Measurements from ENCODE around the gene GLO1.

The GLO1 gene

DNA sequence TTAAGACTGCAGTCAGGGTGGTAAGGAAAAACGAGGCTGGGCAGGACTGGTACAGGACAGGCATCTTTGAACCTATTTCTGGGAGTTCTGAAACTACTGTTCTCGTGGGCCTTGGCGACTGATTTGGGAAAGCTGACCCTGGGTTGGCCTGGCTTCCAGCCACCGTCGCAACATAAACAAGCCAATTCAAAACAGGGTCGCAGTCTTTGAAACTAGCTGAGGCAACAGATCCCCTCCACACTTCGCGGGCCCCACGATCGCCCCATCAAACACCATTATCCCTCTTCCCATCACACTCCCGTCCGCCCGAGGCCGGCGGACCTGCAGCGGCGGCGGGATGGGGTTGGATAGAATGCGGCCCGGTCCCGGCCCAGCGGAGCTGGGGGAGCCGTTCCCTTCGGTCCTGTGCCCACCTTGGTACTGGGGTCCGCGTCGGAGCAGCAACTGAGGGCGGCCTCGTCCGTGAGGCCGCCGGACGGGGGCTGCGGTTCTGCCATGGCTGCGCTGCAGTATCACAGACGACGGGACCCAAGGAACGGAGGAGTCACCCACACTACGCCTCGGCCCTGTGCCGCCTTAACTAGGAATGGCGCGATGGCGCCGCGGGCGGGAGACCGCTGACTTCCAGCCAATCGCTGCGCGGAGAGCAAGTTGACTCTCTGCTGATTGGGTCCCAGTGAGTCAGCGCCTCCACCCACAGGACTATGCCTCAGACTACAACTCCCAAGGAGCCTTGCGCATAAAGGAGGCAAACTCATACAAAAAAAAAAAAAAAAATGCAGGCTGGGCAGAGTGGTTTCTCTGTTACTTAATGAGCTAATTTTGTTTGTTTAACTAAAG, at the start of gene GLO1:
Gene GLO1, minus strand, starts transcription at position 588 of the 840 bp plus-strand sequence. Its CDS starts 91 bp downstream, at position 497.
- ATAC-seq = peak; percentile 100
- peak; percentile 94 for DNase-seq

DNA sequence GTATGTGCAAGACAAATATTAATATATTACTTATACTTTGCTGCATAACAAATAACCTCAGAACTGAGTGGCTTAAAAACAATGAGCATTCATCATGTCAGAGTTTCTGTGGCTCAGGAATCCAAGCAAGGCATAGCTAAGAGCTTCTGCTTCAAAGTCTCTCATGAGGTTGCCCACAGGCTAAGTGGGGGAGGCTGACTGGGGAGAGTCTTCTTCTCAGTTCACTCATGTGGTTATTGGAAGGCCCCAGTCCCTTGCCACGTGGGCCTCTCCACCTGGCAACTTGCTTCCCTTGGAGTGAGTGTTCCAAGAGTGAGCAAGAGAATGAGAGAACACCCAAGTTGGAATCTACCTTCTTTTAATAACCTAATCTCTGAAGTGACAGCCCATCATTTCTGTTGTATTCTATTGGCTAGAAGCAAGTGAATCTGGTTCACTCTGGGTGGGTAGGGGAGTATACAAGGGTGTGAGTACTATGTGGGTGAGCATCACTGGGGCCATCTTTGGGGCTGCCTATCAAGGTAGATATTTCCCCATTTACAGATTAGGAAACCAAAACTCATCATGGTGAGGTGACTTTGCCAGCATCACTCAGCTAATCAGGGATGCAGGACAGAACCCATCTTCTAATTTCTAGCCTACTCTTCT, 48.1 kb upstream of the GLO1 start:
- peak; percentile 35 for DNase-seq
- peak; percentile 75 for ATAC-seq

DNA sequence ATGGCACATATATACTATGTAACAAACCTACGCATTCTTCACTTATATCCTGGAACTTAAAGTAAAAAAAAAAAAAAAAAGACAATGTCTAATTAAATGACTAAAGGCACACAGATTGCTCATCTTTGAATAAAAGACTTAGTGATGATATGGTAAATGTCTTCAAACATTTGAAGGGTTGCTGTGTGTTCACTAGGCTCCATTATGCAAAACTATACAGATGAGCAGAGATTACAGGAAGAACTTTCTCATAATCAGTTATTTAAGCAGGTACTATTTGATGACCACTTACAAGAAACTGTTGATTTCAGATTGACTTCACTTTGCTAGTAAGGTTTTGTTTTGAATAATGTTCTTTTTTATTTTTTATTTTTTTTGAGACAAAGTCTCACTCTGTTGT, 46.5 kb upstream of the GLO1 start:
- DNase-seq = no peak
- ATAC-seq = no peak

DNA sequence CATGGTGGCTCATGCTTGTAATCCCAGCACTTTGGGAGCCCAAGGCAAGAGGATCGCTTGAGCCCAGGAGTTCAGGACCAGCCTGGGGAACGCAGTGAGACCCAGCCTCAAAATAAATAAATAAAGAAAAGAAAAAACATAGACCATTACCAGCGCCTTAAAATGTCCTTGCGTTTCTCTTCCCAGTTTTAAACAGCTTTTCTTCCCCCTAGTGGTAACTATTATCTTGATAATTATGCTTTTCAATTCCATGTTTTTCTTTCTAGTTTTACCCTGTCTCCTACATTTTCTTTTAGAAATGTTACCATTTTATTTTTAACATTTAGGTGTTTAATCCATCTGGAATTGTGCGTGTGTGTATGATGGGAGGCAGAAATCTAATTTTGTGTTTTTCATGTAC, 36.6 kb upstream of the GLO1 start:
- ATAC-seq (no peak), DNase-seq (no peak)

DNA sequence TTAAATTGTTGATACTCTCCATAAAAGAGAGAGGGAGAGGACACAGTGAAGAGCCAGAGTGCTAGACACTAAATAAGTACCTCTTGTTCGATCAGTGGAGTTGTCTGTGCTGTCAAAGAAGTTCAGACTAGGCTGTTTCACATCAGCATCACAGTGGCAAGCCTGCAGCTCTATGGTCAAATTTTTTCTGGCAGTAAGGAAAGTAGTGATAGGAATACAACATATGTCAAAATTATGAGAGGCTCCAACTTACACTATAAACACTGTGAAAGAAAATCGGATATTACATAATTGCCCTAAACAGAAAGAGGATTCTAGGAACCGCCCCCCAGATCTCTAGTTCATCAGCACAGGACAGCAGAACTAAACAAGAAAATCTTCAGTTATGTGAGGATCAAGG, 35.3 kb upstream of the GLO1 start:
- no peak for DNase-seq
- ATAC-seq = no peak

DNA sequence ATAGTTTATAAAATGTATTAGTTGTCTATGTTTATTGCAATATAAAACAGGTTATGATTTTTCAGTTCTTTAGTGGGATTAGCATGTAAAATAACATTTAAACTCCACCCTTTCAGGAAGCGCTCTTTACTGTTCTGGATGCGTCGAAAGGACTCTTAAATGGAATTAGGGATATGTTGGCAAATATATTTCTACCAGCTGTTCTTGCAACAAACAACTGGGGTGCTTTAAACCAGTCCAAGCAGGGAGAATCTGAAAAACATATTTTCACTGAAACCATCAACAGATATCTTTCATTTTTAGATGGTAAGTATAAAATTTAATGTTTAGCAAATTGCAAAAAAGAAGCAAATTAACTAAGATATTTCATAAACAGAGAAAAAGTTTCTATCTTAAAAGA, 34.0 kb upstream of the GLO1 start:
- DNase-seq (no peak), ATAC-seq (no peak)

DNA sequence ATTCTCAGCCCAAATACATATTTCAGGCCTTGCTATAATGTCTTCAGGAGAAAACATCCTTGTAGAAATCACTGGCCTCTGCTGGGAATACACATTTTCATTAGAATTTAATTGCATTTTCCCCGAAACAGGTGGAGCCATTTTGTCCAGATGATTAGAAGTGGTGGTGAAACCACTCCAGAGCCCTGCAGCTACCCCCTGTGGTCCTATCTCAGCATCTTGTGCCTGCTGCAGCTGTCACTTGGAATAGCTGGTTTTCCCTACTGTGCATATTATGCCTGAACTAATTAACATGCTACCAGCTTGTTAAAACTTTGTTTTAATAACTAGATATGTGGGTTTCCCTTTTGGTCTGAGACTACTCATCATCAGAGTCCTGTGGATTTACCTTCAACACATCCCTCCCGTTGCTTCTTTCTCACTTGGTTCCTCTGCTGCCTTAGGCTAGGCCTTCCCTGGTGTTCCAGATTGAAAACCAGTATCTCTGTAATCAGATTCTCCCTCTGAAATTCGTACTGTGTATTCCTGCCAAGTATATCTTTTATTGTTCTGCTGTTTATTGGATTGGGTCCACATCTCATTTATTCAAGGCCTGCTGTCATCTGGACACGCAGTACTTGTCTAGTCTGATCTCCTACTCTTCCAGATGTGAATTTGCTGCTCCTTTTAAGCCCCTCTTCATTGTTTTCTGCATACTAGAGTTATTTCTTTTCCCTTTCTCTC, 27.4 kb upstream of the GLO1 start:
- DNase-seq (no peak), ATAC-seq (no peak)

DNA sequence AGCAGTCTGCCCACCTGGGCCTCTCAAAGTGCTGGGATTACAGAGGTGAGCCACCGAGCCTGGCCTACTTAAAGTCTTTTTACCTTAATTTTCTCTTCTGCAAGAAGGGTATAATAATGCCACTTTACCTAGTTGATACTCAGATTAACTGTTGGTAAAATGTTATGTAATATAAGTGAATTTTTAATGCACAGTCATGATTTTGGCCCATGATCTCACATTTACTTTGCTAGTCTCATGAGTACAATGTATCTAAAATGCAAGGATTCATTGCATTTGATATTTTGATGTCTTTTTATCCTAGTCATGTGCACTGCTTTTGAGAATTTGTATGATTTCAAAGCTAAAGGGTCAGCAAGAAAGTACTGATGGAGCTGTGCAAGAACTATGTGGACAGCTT, 25.3 kb upstream of the GLO1 start:
- DNase-seq = no peak
- no peak for ATAC-seq

DNA sequence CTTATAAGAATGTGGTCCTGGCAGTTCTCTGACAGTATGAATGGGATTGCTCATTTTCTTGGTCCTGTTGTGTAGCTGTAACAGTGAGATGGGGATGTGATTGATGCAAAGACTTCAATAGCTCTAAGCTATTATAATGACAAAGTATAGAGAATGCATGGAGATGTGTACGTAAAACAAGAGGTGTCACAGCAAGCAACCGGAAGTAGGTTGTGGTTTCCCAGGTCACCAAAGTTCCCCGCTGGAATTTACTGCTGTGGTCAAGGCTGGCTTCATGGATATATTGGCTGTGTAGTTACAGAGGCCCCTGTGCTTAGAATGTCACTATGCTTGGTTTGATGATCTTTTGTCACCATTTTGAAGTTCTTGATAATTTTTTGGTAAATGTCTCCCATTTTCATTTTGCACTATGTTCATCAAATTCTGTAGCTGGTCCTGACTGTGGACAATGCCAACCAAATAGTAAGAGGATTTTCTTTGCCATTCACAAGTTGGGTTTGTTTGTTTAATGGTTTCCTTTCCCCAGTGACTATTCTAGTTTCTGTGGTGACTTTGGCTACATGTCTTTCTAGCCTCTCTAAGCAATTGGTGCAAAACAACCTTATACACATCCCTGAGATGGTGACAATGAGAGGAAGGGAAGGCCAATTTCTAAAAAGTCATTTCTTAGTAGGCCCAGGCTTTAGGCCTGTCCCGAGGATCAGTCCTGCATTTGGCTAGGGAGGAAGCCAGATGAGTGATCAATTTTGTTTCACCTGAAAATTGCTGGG, 22.7 kb upstream of the GLO1 start:
- peak; percentile 48 for ATAC-seq

DNA sequence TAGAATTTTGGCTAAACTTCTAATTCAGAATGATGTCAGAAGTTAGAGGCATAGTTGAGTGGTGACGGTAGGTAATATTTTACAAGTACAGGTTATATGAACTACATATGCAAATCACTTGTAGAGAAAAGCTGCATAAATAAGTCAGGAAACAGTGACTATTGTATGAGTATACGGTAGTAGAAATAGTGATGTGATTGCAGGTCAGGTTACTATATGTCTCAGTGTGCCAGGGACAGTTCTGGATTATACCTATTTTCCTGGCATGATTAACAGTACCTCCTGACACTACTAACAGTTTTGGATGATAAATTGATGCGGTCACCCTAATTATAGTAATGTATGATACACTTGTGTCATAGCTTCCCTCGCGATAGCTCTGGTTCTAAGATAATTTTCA, 21.4 kb upstream of the GLO1 start:
- ATAC-seq (peak; percentile 47), DNase-seq (no peak)

More for the DNA sequence above, 22.7 kb upstream of the GLO1 start:
- no peak for DNase-seq

DNA sequence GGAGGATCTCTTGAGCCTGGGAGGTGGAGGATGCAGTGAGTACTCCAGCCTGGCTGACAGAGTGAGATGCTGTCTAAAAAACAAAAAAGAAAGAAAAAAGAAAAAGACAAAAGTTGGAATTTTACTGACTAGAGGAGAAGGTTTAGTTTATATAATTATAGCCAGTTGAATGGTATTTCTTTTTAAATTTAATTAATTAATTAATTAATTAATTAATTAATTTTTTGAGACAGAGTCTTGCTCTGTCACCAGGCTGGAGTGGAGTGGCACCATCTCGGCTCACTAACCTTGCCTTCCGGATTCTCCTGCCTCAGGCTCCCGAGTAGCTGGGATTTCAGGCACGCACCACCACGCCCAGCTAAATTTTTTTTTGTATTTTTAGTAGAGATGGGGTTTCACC, 20.8 kb upstream of the GLO1 start:
- DNase-seq = no peak
- no peak for ATAC-seq

DNA sequence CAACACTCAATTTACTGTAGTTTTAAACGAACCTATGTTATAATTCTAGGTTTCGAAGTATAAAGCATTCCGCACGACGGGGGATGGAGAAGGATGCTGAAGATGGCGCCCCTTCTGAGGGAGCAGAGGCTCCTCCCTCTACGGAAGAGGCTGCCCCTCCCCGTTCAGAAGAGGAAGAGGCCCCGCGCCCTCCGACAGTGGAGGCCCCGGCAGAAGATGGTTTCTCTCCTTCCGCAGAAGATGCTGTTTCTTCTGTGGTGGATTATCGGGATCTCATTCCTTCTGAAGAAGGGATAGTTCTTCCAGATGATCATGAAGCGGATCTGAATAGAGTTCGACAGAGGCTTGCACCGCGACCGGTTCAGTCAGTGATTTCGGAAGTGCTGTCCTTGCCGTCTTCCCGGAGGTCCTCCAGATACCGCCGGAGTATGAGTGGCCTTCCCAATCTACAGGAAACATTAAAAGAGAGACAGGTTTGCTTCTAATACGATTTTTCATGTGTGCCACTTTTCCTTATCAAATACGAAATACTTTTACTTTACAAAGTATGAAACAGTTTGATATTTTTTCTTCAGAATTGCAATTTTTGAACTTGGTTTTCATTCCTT, 19.9 kb upstream of the GLO1 start:
- ATAC-seq = no peak
- no peak for DNase-seq

DNA sequence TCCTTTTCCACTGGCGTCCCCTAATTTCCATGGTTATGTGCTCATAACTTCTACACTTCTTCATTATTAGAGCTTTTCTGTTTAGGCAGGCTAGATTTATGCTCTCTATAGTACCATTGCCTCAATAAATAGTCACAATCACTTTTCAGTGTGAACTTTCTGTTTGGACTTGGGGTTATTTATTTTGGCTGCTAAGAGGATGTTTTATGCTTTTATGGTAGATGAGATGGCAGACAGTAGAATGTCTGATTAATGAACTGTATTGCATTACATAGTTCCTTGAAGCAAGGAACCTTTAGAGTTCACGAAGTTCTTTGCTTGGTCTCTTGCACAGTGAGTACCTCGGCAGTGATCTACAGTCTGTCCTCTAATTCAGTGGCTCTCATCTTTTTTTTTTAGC, 19.1 kb upstream of the GLO1 start:
- no peak for ATAC-seq
- DNase-seq = no peak

DNA sequence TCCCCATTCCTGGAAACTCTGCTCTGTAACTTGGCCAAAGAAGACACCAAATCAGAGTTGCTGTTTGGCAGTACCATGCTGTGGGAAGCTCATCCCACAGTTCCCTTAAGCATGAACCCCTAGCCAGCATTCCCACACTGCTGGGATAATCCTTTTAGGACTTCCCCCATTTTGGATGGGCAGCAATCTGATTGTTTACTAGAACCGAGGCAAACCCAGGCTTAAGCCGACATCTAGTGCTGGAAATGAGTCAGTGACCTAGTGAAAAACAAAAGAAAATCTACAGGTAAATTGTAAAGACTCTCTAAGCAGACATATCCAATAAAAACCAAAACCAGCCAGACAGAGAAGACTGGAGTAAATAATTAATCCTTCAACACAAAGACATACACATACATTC, 17.4 kb upstream of the GLO1 start:
- DNase-seq = no peak
- ATAC-seq = no peak

DNA sequence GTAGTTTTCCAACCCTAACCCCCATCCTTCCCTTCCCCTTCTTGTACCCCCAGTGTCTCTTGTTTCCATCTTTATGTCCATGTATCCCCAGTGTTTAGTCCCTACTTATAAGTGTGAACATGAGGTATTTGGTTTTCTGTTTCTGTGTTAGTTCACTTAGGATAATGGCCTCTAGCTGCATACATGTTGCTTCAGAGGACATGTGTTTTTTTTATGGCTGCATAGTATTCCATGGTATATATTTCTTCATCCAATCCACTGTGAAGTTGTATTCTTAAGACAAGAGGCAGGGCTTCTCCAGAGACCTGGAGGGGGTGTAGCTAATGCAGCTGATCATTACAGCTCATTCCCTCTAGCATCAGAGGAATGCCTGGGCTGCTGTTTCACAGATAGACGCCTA, 16.4 kb upstream of the GLO1 start:
- DNase-seq (no peak), ATAC-seq (no peak)

DNA sequence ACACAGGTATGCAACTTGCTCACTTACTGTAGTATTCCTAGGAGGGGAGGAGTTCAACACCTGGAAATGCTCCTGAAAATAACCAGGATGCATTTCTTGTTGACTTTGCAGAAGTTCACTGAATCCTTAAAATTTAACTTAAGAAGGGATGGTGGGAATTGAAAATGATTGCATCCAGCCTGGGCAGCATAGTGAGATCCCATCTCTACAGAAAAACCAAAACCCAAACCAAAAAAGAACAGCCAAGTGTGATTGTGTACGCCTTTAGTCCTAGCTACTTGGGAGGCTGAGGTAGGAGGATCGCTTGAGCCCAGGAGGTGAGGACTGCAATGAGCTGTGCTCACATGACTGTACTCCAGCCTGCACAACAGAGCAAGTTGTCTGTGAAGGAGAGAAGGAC, 13.9 kb upstream of the GLO1 start:
- DNase-seq (no peak), ATAC-seq (no peak)

DNA sequence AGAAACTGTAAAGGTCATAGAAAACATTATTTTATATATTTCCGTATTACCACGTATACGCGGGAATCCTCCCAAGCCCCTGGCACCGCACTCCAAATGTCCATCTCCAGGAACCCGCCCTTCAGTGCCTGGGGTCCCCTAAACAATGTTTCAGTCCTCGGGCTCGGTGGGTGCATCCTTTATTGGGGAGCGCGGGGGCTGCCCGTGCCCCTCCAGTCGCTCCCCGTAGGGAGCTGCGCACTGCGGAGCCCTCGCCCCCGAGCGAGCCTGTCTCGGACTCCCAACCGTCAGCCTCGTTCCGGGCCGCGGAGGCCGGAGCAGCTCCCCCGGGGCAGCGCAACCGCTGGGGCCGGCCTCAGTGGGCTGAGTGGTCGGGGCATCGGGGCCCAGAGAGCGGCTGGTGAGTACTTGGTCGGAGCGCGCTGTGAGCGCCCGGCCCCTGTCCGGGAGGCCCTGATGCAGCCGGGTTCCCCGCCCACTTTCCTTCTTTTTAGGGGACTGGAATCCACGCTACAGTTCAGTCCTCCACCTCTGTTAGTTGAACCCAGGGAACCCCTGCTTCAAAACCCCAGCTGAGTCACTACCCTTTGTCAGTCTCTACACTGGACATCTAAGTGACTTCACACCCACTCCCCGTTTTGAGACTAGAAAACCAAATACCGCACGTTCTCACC, 12.2 kb upstream of the GLO1 start, which contains the start of gene DNAH8:
Gene DNAH8, plus strand, starts transcription at position 296 of the 674 bp plus-strand sequence. CDS start 7,499 bp downstream, outside the sequence.
- DNase-seq (peak; percentile 26), ATAC-seq (peak; percentile 19)

DNA sequence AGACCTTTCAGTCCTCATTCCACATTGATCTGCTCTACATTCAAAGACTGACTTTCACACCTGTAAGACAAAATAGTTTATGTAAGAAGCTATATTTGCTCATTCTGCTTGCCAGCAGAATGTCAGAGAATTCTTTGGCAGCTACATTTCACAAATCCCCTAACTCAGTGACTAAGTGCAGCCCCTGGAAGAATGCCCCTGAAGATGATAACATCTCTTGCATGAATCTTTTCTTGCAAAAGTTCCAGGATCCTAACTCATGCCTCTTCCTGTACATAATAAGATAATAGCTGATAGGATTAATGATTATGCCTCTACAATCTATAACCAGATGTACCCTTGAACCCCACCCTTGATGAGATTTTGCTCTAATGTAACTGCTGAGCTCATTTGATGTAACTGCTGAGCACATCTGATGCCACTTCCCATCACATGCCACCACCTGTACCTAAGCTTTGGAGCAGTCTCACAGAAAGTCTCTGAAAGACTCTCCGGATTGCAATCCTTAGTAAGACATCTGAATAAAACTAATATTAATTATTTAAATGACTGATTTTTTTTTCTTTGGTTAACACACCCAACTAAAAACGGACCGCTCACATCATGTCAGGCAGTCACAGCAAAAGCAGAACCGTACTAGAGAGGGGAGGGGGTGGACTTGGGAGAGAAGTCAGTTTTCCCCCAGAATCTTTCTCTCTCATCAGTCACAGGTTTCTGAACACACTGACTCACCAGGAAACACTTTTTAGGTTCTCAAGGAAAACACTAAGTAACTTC, 11.5 kb upstream of the GLO1 start:
- ATAC-seq (peak; percentile 69), DNase-seq (no peak)

DNA sequence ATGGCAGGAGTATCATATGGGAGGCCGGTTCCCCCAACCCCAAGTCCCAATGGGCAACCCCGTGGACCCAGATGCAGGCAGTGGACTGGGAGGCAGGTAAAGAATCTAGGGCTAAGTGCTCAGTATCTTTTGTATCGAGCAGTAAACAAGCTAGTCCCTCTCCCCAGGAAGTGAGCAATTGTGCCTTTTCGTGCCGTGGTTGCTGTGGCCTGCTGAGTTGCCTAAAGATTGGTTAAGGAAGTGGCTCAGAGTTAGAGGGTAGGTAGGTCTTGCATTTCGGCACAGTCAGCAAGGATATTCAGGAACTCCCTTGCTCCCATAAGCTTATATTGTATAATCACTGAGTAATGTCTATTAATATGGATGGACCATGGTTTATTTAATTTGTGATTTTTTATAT, 10.9 kb upstream of the GLO1 start:
- DNase-seq = peak; percentile 67
- peak; percentile 89 for ATAC-seq

DNA sequence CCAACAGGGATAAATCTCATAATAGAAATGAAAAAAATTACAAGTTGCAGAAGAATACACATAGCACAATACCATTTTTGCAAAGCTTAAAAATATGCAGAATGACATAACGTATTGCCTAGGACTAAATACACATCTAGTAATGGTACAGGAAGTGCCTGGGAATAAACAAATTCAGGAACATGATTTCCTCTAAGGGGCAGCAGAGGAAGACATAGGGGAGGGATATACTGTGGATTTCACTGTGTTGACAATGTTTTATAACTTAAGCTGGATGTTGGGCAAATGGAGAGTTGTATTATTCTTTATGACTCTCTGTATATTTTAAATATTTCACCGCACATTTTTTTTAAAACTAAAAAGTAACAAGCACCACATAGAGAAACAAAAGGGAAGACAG, 5.6 kb upstream of the GLO1 start:
- ATAC-seq (no peak), DNase-seq (no peak)

All from stimulated activated naive CD8-positive, alpha-beta T cell treated with anti-CD3 and anti-CD28 coated beads, Interleukin-15, Interleukin-2, amounts not matched to agents 100 U/mL and 50 U/mL, for 24 hours (primary cell).